GM12878 (cell line): ENCODE data around the gene LFNG. TPM values are rescaled to one million over a fixed set of nuclear protein-coding genes. Genes with fewer than 3 reads are reported as not detected.

ENCODE experiments used
- ATAC-seq: fragments of 200-7000 bp; cut with Tn5 transposase; 3 replicates; pipeline ENCODE4 v1.9.1; 2020; ENCODE audit warnings: mild to moderate bottlenecking, moderate library complexity
- BruUV-seq: library from RNA; stranded (reverse); fragments of 400-500 nt; replicated peaks from 2 replicates; lab custom pipeline; 2021; lab: Mats Ljungman, UMichigan
- CTCF ChIA-PET: fragments of 300-600 bp; sonication (Branson Sonifier 250); formaldehyde crosslinking; extraction: SDS; loops from one replicate; lab custom pipeline; 2021; ENCODE audit warnings: inconsistent platforms; lab: Yijun Ruan, JAX
- POLR2A ChIA-PET: fragments of 350-600 bp; formaldehyde crosslinking; extraction: SDS; loops from one replicate; lab custom pipeline; 2021; ENCODE audit warnings: inconsistent platforms; lab: Charles Lee
- RAD21 ChIA-PET: fragments of 300-600 bp; sonication (Branson Sonifier 250); formaldehyde crosslinking; loops from one replicate; lab custom pipeline; 2023; ENCODE audit warnings: antibody characterized with exemption; ENCODE audit not compliant: unreplicated experiment; lab: Charles Lee
- SMC1A ChIA-PET: fragments of 300-600 bp; sonication (Branson Sonifier 250); formaldehyde crosslinking; loops from one replicate; lab custom pipeline; 2023; ENCODE audit not compliant: unreplicated experiment, uncharacterized antibody; lab: Charles Lee
- DNase-seq: peaks from one replicate; pipeline ENCODE4 v3.0.0-alpha.2; 2011; ENCODE audit warnings: low read depth, low spot score
- FAIRE-seq: peaks from 3 replicates; lab custom pipeline; 2011; peaks lifted over from hg19 to GRCh38; lab: Jason Lieb, UNC
- H2AFZ ChIP-seq: 2 replicates; pipeline ENCODE4 v1.6.0; 2011; ENCODE audit warnings: low read depth, low read length, control low read depth; ENCODE audit not compliant: control insufficient read depth
- H3K27ac ChIP-seq: 2 replicates; pipeline ENCODE4 v1.5.1; 2011; ENCODE audit warnings: control low read depth; ENCODE audit not compliant: control insufficient read depth, insufficient read depth
- H3K27me3 ChIP-seq, 2 experiments: replicated peaks in 1 of 2; 2 replicates each; pipeline versions ENCODE4 v1.6.0 to v1.6.1; 2011; ENCODE audit warnings: low read length in 1 of 2; ENCODE audit not compliant: control insufficient read depth in 2 of 2, insufficient read depth in 2 of 2
- H3K36me3 ChIP-seq, 2 experiments: 2 replicates each; pipeline ENCODE4 v1.5.1; 2011; ENCODE audit warnings: low read length in 1 of 2; ENCODE audit not compliant: control insufficient read depth in 2 of 2, insufficient read depth in 2 of 2
- H3K4me1 ChIP-seq: 2 replicates; pipeline ENCODE4 v1.6.1; 2011; ENCODE audit warnings: mild to moderate bottlenecking, low read length, moderate library complexity, mixed read lengths; ENCODE audit not compliant: control insufficient read depth, insufficient read depth
- H3K4me2 ChIP-seq: 2 replicates; pipeline ENCODE4 v1.6.0; 2011; ENCODE audit warnings: control low read depth; ENCODE audit not compliant: control insufficient read depth, insufficient read depth
- H3K4me3 ChIP-seq: fragments of 200-600 bp; sonication (generic); 2 replicates; pipeline ENCODE4 v1.5.1; 2016
- H3K79me2 ChIP-seq: 2 replicates; pipeline ENCODE4 v1.6.0; 2011; ENCODE audit warnings: low read length; ENCODE audit not compliant: control insufficient read depth, insufficient read depth
- H3K9ac ChIP-seq: 2 replicates; pipeline ENCODE4 v1.8.0; 2011; ENCODE audit warnings: low read length, control low read depth, mixed read lengths; ENCODE audit not compliant: control insufficient read depth, insufficient read depth
- H3K9me3 ChIP-seq: replicated peaks from 3 replicates; pipeline ENCODE4 v1.5.1; 2011; ENCODE audit warnings: mild to moderate bottlenecking, low read length; ENCODE audit not compliant: control insufficient read depth, insufficient read depth
- H4K20me1 ChIP-seq: 2 replicates; pipeline ENCODE4 v1.6.0; 2011; ENCODE audit not compliant: control insufficient read depth, insufficient read depth
- ATF3 ChIP-seq: IDR thresholded peaks from 2 replicates; pipeline ENCODE4 v1.6.1; 2011; ENCODE audit warnings: low read depth, mild to moderate bottlenecking, low read length, moderate library complexity, borderline replicate concordance; ENCODE audit errors: extremely low read depth
- CREB1 ChIP-seq: IDR thresholded peaks from 2 replicates; pipeline ENCODE4 v1.6.1; 2012; ENCODE audit warnings: low read depth, mild to moderate bottlenecking, inconsistent platforms
- FOXM1 ChIP-seq: IDR thresholded peaks from 2 replicates; pipeline ENCODE4 v1.6.1; 2012; ENCODE audit warnings: low read depth, mild to moderate bottlenecking, inconsistent platforms, low read length, moderate library complexity
- HDAC6 ChIP-seq: fragments of 200-600 bp; sonication (generic); IDR thresholded peaks from one replicate; pipeline ENCODE4 v1.8.0; 2017; ENCODE audit warnings: antibody characterized with exemption; ENCODE audit not compliant: unreplicated experiment
- POLR2A ChIP-seq: IDR thresholded peaks from 2 replicates; pipeline ENCODE4 v1.6.1; 2011; ENCODE audit warnings: low read depth, mild to moderate bottlenecking, low read length
- POU2F2 ChIP-seq: IDR thresholded peaks from 3 replicates; pipeline ENCODE4 v1.6.1; 2011; ENCODE audit warnings: low read depth, mild to moderate bottlenecking, low read length, borderline replicate concordance
- RB1 ChIP-seq: fragments of 450-650 bp; formaldehyde crosslinking; IDR thresholded peaks from 2 replicates; pipeline ENCODE4 v1.6.1; 2017; ENCODE audit warnings: mild to moderate bottlenecking, borderline replicate concordance
- RELA ChIP-seq: fragments of 450-650 bp; IDR thresholded peaks from 2 replicates; pipeline ENCODE4 v1.8.0; 2014; ENCODE audit warnings: borderline replicate concordance; ENCODE audit not compliant: partially characterized antibody
- RELB ChIP-seq: fragments of 450-650 bp; IDR thresholded peaks from 2 replicates; pipeline ENCODE4 v1.6.1; 2017; ENCODE audit warnings: low read depth, mild to moderate bottlenecking, moderate library complexity
- SP1 ChIP-seq: IDR thresholded peaks from one replicate; pipeline ENCODE4 v1.6.1; 2011; ENCODE audit warnings: low read depth, low read length
- SUPT20H ChIP-seq: IDR thresholded peaks from 2 replicates; pipeline ENCODE4 v1.6.1; 2011; ENCODE audit warnings: low read depth, mild to moderate bottlenecking, low read length, moderate library complexity, borderline replicate concordance; ENCODE audit not compliant: control insufficient read depth
- SUZ12 ChIP-seq: fragments of 200-600 bp; sonication (generic); IDR thresholded peaks from one replicate; pipeline ENCODE4 v1.6.1; 2018; ENCODE audit warnings: antibody characterized with exemption, mild to moderate bottlenecking; ENCODE audit not compliant: unreplicated experiment
- TAF1 ChIP-seq: IDR thresholded peaks from 2 replicates; pipeline ENCODE4 v1.6.1; 2011; ENCODE audit warnings: mild to moderate bottlenecking, low read depth, low read length, borderline replicate concordance
- ZBTB11 ChIP-seq: fragments of 450-650 bp; formaldehyde crosslinking; IDR thresholded peaks from 2 replicates; pipeline ENCODE4 v1.5.0; 2022; ENCODE audit warnings: mild to moderate bottlenecking, missing genetic modification characterization
- ZBTB33 ChIP-seq: fragments of 450-650 bp; IDR thresholded peaks from 2 replicates; pipeline ENCODE4 v1.6.1; 2017; ENCODE audit warnings: mild to moderate bottlenecking
- ZNF384 ChIP-seq: IDR thresholded peaks from 2 replicates; pipeline ENCODE4 v1.6.1; 2012; ENCODE audit warnings: low read depth, mild to moderate bottlenecking, low read length, improper control_type of control experiment, borderline replicate concordance
- WGBS: methylation state at CpG from one replicate; pipeline ENCODE4 v1.1.6; 2016; ENCODE audit warnings: low lambda C conversion rate; ENCODE audit not compliant: insufficient replicate concordance, insufficient coverage; ENCODE audit errors: missing lambda C conversion rate; 5-methylcytosine and 5-hydroxymethylcytosine counted together
- in situ Hi-C: fragments of 300-500 bp; cut with MboI; formaldehyde crosslinking; loops from 9 replicates; pipeline ENCODE4 v1.14.3; 2018; ENCODE audit warnings: mixed read lengths
- intact Hi-C: fragments of 100-400 bp; cut with micrococcal nuclease; formaldehyde crosslinking; loops from one replicate; pipeline ENCODE4 v1.14.2; 2022; ENCODE audit not compliant: unreplicated experiment
- polyA plus RNA-seq, 11 experiments: library from polyadenylated mRNA; depleted of rRNA in 4 of 11; unstranded in 6 of 11; stranded (reverse) in 5 of 11; fragments of >200 nt; fragmentation: Nextera tagmentation in 4 of 11; fragmentation: Illumina TruSeq in 1 of 11; extraction: Ambion mirVana in 4 of 11; extraction: Trizol in 1 of 11; gene quantifications; 1 replicate in 1 of 11; 2 replicates in 10 of 11; pipeline versions ENCODE4 v1.2.1 to v1.2.3, GENCODE V29; 2011 to 2016; ENCODE audit warnings: inconsistent platforms in 2 of 11, missing spikeins in 2 of 11, low read depth in 1 of 11
- total RNA-seq, 4 experiments: library from RNA; depleted of rRNA in 3 of 4; stranded (reverse); fragments of >200 nt in 3 of 4; fragmentation: Illumina TruSeq in 1 of 4; extraction: Trizol in 1 of 4; gene quantifications; 2 replicates each; pipeline versions ENCODE4 v1.2.1 to v1.2.3, GENCODE V29; 2013 to 2021

The LFNG gene
- total and polyA plus RNA-seq, 10 of the 15 experiments (the other 5 are each of a cell fraction or from before 2014, with no cell fraction given), result 0.09 to 0.68 (median 0.33) TPM; not detected in 2

GRCh38 chr7:2526659-2527504, 7.3 kb downstream of the LFNG start:
- CTCF ChIA-PET, result no interaction called here
- intact Hi-C loops (no loop called here), in situ Hi-C loops (no loop called here)
- Histone ChIP-seq H3K79me2 (no peaks in the 10 kb centered on the region), H3K27ac (no peak overlapping the region), H3K36me3 (no peaks in the 10 kb centered on the region), H3K4me2 (no peak overlapping the region), H4K20me1 (no peaks in the 10 kb centered on the region), H2AFZ (no peak overlapping the region), H3K4me3 (no peak overlapping the region), H3K9ac (no peak overlapping the region), H3K27me3 (peaks cover 0 to 6% of the 10 kb centered on the region in 2 experiments; a peak in 2 of 4 replicates), H3K4me1 (peaks cover 42% of the 10 kb centered on the region), H3K9me3 (no peaks in the 10 kb centered on the region)
- FAIRE-seq (no peak), DNase-seq (no peak), ATAC-seq (no peak)
- POLR2A ChIA-PET, result no interaction called here
- no TSS peak for BruUV-seq
- SMC1A ChIA-PET, result interaction anchor here (1.5 kb wide), 1 partner anchor 183 kb away, joined by 4 read pairs; no protein-coding TSS in a partner anchor
- WGBS, result 72% methylated on average over 40 of the region's 40 CpGs
- RAD21 ChIA-PET, result interaction anchor here (0.8 kb wide), 1 partner anchor 172 kb away, joined by 3 read pairs; no protein-coding TSS in a partner anchor
- TF ChIP-seq SP1 (no peak), SUPT20H (no peak), POLR2A (no peak), POU2F2 (no peak), ATF3 (no peak), ZNF384 (no peak), ZBTB11 (no peak), RB1 (no peak), RELB (no peak), SUZ12 (no peak), CREB1 (no peak), HDAC6 (no peak), RELA (no peak), TAF1 (no peak), FOXM1 (no peak), ZBTB33 (no peak)
